Left cardiac atrium (tissue), 4 donors: ENCODE measurements around the gene DIO3. TPM values are rescaled to one million over a fixed set of nuclear protein-coding genes. Genes with fewer than 3 reads are reported as not detected.

Experiments used
- ATAC-seq, 2 donors: fragments of 200-7000 bp; cut with Tn5 transposase; one replicate each; pipeline ENCODE4 v1.9.1; 2020; ENCODE audit warnings: mild to moderate bottlenecking in 2 of 2, moderate library complexity in 2 of 2
- DNase-seq: peaks from one replicate; pipeline ENCODE4 v3.0.0-alpha.2; 2020
- intact Hi-C, 2 donors: fragments of 100-400 bp; cut with DNase I; formaldehyde crosslinking; loops; one replicate each; pipeline versions ENCODE4 v1.14.1 to v1.15.1; 2022 to 2023
- total RNA-seq, 2 donors: library from RNA; stranded (reverse); fragmentation: NEBNext Ultra II Directional; extraction: Animal tissue kit (Norgen Biotek cat#: 25700); gene quantifications; one replicate each; pipeline ENCODE4 v1.2.1, GENCODE V29; 2021
- donor health status: DM: no; HTN: yes; CAD: no.
- donor health status: DM: no; HTN: yes; CAD: no; lungs with severe emphysema.
- donor health status: DM: yes; HTN: yes; CAD: no.
- donor health status: Dilated cardiomyopathy.

DIO3 gene
- total RNA-seq, 2 donors from 2014 or later = 0.37 to 1.1 TPM

DNA sequence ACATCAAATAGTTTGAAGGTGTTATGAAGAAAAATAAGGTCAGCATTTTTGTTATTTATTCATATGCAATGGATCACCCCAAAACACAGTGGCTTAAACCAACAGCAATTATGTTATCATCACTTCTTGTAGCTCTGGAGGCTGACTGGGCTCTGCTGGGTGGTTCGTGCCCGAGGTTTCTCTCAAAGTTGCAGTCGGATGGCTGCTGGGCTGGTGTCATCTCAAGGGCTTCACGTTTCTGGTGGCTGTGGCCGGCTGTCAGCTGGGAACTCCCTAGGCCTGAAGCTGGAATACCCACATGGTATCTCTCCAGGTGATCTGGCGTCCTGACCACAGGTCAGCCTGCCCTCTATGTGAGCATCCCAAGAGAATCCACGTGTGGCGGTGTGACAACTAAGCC is 12.0 kb downstream of the DIO3 start:
- intact Hi-C loops = no loop called here
- no peak for ATAC-seq
- DNase-seq = no peak

DNA sequence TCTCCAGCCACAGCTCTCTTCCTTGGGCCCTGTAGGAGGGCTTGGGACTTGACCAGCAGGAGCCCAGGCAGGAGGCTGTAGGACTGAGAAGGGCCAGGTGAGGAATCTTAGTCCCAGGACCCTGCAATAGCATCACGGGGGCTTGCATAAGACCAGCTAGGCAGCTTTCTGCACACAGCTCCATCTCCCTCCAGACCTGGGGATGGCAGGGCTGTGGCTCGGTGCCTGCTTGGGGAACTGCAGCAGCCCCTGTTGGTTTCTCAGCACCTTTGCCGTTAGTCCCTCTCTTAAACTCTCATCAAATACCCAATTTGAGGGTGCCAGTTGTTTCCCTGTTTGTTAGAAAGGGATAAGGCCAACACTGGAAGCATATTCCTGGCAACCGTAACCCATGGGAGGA is 14.3 kb downstream of the DIO3 start:
- DNase-seq (no peak), ATAC-seq (no peak)
- intact Hi-C loops = no loop called here

DNA sequence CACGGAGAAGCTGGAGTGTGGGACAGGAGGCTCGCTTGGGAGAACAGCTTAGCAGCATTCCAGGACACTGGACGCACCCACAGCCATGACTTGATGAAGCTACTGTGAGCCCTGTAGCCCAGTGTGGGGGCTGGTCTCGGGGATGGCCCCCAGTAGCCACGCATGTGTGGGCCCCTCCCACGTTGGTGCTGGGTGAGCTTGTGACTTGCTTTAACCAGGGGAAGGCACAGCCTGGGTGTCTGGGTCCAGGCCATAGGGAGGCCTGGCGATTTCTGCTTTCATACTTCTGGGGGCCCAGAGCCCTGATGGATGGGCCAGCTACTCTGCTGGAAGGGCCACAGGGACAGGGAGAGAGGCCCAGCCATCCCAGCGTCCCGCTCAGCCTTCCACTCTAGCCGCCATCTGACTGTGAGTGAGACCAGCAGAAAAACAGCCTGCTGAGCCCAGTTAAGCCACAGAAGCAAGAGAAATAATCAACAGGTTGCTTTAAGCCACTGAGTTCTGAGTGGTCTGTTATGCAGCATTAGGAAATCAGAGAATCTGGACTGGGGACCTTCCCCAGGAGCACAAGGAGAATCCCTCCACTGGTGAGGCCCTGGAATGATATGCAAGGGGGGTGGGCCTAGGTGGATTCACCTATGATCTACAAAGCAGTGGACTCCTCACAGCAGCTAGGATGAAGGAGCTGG is 16.1 kb downstream of the DIO3 start:
- intact Hi-C loops = no loop called here
- ATAC-seq (no peak), DNase-seq (no peak)

DNA sequence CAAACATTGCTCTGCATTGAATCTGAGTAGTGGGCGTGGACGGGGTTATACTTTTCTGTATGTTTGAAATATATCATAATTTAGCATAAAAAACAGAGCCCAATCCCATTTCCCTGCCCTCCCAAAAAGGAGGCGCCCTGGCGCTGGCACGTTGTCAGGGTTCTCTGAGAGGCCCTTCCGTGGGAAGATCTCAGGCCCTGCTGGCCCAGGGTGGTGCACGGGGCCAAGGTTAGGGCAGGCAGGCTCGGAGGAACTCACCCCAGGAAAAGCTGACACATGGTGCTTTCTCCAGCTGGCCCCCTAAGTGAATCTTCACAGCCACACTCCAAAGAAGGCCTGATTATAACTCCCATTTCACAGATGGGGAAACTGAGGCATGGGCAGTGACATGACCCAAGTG is 17.2 kb downstream of the DIO3 start:
- intact Hi-C loops = no loop called here
- no peak for DNase-seq
- no peak for ATAC-seq

DNA sequence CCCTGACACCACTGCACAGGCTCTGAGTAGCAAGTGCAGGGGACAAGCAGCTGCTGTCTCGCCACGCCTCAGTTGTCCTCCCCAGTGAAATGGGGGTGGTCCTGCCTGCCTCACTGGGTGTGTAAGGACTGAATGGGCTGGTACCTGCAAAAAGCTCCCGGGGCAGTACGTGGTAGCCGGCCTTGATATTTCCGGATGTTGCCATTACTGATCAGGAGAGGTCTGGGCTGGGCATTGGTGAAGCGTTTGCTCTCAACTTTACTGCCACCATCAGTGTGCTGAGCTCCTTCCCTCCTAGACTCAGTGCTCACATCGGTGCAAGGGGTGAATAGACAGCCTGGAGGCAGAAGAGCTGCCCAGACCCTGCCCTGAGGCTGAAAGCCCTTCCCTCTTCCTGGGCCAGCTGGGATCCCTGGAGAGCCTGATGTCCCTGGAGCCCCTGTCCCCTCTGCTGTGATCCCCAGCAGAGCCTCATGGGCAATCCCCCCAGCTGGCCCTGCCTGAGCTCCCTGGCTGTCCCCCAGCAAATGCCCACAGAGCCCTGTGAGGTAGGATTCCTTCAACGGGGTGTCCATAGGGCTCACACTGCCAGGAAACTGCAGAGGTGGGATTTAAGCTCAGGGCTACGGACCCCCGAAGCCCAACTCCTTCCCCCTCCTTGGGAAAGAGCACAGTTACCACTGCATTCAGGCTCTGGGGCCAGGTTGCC is 18.2 kb downstream of the DIO3 start:
- DNase-seq = no peak

DNA sequence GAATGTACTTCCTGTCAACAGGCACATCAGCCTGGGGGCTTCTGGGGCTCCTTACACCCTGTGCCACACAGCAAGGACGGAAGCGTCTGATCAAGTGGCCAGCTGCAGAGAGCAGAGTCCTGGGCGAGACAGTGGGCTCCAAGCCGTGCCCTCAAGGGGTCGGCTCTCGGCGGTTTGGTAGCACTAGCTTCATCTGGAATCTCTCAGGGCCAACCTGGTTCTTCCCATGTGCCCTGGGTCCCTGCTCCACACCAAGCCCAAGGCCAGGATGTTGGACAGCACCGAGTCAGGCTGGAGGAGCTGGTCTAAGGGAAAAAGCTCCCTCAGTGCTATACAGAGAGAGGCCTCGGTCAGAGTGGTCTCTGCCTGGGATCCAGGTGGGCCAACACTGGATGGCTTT is 20.5 kb downstream of the DIO3 start:
- no peak for DNase-seq
- intact Hi-C loops = no loop called here

More for the DNA sequence above, 18.2 kb downstream of the DIO3 start:
- intact Hi-C loops = no loop called here
- ATAC-seq = no peak

DNA sequence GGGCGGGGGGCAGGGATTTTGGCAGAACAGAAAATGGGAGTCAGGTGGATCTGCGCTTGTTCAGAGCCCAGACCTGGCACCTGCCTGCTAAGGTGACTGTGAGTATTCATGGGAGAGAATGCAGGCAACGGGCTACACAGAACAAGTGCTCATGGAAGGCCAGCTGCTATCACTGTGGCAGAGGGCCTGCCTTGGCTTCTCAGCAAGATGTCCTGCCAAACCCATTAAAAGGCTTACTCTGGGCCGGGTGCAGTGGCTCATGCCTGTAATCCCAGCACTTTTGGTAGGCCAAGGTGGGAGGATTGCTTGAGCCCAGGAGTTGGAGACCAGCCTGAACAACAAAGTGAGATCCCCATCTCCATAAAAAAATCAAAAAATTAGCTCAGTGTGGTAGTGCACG is 21.0 kb downstream of the DIO3 start:
- no peak for DNase-seq
- ATAC-seq = no peak
- intact Hi-C loops = no loop called here

More for the DNA sequence above, 20.5 kb downstream of the DIO3 start:
- ATAC-seq = no peak

DNA sequence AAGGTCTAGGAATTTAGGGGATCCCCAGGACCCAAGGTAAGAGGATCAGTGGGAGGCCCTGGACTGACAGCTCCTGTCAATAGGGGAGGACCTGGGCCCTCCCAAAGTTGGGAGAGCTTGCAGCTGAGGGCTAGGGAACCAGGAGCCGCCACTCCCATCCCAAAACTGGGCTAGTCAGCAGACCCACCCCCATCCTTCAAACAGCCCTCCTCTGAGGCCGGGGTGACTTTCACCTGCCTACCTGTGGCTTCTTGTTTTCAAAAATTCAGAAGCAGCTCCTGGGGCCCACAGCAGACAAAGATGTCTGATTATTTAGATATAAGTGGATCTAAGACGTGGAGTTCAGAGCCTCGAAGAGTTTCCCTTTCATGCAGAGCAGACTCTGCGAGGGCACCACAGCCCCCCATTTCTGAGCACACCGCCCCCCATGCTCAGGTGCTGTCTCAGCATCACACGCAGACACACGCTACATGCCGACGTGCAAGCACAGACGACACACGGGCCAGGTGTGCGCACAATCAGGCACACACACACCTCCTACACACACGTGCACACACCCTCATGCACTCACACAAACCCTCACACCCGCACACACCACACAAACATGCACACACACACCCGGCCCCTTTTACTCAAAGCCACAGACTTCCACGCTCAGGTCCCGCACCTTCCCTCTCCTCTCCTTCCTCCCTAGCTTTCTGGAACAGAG is 21.9 kb downstream of the DIO3 start:
- no peak for ATAC-seq
- intact Hi-C loops = no loop called here
- no peak for DNase-seq

DNA sequence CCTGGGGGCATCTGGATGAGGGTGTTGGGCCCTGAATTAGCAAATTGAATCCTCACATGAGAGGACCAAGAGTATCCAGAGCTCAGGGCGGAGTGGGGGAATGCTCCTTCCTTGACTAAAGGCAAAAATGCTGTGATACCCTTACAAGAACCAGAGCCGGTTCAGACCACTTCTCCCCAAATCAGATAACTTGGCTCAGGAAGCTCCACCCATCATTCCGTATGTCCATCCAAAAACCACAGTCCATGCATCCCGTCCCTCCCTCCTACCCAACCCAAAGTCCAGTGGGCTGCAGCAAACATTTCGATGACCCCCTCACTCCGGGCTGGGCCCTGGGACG is 22.4 kb downstream of the DIO3 start:
- ATAC-seq = no peak
- no peak for DNase-seq
- intact Hi-C loops = no loop called here

DNA sequence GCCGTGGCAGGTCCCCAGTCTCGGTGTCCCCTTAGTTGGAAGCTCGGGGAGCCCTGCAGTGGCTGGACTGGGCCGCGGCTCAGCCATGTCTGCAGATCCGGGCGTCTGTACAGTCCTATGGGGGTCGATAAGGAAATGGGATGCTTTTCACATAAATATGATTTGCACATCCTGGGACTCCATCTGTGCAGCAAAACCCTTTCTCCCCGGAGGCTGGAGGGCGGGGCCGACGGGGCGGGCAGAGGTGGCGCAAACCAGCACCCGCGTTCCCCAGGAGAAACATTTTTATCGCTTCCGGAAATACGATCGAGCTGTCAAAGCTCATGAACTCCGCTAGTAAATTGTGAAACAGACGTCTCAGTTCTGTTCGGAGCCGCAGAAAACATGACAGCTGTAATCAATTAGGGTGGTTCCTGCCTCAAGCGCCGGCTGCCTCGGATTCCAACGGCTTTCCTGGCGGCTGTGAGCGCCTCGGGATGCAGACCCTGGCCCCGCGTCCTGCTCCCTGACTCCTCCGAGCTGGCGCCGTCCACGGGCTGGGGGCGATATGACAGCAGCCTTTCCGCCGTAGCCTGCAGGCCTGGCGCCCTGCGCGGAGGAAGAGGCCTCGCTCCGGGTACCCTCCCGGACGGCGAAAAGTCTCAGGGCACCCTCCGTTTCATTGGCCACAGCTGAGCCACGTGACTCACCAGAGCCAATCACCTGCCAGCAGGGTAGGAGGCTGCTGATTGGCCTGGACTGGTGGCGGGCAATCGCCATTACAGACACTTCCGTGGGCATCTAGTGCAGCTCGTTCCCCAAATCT is 23.0 kb downstream of the DIO3 start:
- intact Hi-C loops = no loop called here
- DNase-seq (no peak), ATAC-seq (peak; percentile 14 to 75)

DNA sequence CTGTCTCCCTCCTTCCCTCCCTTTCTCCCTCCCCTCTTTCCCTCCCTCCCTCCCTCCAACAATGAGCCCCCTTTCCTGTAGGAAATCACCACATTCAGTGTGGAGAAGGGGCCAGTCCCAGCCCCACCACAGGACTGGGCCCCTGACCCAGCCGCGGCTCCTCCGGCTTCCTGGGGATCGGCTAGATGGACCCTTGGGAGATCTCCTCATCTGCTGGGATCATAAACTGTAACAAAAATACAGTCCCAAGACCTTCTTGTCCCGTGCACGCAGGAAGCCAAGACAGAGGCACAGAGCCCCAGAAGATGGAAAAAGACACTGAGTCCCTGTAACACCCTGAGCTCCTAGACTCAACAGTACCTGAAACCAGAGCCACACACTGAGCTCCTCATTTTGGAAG is 23.9 kb downstream of the DIO3 start:
- no peak for ATAC-seq
- intact Hi-C loops = no loop called here
- no peak for DNase-seq

DNA sequence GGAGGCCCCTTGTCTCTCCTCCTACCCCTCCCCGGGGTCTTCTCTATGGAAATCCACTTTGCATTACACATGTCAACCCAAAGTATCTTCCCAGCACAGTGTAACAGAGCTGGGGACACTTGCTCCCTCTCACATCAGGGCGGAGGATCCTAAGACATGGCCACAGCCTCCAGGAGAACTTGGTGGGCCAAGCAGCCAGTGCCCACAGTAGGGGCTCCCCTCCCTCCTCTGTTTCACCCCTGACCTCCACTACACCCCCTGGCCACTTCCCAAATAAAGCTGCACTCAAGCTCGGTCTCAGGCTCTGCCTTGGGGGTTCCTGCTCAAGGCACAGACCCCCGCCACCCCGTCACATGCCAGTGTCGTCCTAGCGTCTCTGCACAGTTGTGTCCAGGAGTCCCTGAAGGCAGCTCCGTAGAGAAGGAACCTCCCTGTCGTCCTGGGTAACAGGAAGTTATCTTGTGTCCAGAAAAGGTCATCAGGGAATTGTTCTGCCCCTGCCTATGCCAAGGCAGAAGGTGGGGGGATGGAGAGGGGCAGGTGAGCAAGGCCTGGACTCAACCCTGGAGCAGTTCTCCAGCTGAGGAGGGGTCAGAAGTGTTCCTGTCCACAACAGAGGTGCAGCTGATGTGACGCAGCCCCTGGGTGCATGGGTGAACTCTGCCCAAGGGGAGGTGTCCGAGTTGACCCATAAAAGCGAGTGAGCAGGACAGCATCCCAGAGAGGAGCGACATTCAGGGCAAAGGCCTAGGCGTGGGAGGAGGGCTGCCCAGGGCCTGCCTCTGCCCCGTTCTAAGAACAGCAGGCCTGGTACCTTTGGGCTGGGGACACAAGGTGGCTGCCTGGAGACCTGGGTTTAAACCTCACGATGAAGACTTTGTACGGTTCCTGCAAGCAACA is 25.5 kb downstream of the DIO3 start:
- intact Hi-C loops = no loop called here
- no peak for DNase-seq
- ATAC-seq = no peak

DNA sequence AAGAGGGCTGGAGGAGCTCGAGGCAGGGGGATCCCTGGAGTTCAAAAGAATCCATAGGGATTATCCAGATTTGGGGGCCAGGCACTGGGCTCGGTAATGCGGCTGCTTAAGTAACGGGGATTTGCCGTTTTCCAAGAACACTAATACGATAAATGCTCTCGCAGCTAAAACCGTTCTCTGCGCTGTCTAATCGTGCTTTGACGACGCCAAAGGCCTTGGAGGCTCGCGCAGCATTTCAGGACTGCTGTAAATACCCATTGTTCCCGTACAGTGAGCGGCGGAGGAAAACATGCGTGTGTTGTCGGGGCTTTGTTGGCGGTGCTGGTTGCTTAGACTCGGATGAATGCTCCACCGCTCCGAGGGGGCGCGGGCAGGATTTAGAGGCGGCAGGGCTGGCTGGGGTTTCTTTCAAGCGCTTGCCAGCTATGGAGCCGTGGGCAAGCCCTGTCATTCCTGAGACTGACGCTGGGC is 26.2 kb downstream of the DIO3 start:
- ATAC-seq (no peak), DNase-seq (no peak)
- intact Hi-C loops = no loop called here

DNA sequence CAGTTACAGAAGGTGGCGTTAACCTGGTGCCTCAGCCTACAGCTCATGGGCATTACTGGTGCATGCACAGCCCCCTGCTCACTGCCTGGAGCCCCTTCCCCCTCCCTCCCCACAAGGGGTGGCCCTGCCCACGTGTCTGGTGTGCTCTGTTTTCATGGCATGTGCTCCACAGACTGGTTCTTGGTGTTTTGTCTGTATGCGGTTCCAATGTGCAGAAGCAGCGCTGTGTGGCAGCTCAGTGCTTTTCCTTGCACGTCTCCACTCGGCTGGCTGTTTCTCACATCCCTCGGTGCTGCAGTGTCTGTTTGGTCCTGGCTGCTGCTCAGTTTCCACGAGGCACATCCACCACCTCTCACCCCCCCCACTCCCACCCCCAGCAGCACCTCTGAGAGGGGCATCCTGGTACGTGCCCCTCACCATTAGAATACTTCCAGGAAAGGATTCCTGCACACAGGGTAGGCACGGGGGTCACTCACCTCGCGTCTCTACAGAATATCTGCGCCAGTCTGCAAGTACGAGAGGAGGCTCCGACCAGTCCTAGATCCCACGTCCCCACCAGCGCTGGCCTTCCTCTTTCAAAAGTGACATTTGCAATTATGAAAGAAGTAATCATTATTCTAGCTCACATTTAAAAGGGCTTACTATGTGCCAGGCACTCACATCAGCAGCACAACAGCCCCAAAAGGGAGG is 27.1 kb downstream of the DIO3 start:
- intact Hi-C loops = no loop called here
- DNase-seq (no peak), ATAC-seq (no peak)

DNA sequence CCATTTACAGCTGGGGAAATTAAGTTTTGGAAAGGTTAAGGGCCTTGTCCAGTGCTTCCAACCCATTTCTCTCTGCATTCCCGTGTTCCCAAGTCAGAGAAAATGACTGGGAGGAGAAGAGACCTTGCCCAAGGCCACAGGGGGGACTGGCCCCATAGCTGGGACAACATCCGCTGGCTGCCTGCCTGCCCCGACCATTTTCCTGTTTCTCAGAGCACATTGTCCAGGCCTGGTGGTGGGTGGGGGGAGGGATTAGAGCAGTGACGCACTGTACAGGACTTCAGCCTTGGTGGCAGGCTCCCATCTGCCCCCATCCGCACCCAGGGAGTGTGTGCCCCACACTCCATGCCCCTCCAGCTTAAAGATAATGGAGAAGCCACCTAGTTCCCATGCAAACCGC is 27.7 kb downstream of the DIO3 start:
- intact Hi-C loops = no loop called here
- ATAC-seq (no peak), DNase-seq (no peak)

DNA sequence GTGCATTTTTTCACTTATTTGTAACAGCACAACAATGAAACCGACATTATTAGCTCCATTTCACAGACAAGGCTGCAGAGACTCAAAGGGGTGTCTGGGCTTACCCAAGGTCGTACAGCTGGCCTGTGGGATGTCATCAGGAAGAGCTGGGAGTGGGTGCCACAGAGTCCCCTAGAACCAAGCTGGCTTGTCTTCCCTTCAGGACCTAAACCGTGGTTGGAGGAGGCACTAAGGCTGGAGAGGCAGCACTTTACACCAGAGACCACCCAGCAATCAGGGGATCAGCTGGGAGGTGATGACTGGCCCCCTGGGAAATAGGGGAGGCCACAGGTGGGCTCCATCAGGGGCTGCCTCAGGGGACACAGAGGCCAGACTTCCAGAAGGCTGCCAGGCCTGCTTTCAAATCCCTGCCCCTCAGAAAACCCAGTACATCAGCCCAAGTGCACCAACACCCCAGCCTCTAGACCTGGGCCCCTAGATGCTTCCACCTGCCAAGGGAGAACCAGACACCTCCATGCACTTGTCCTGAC is 28.3 kb downstream of the DIO3 start:
- DNase-seq (no peak), ATAC-seq (no peak)
- intact Hi-C loops = no loop called here

DNA sequence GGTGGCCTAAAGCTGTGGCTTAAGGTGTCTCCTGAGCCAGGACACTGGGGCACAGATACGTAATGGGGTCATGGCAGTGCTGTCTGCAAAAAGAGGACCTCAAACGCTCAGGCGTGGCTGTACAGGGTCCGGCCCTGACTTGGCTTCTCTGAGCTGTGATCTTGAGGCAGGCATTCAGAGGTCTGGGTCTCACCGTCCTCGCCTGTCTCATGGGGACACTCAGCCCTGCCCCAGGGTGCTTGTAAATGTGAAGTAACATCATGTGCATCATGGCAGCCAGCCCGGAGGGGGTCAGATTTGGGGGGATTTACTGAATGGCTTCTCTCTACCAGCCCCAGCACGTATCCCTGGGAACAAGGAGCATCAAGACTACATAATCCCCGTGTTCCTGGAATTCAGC is 28.8 kb downstream of the DIO3 start:
- DNase-seq (no peak), ATAC-seq (no peak)
- intact Hi-C loops = no loop called here

DNA sequence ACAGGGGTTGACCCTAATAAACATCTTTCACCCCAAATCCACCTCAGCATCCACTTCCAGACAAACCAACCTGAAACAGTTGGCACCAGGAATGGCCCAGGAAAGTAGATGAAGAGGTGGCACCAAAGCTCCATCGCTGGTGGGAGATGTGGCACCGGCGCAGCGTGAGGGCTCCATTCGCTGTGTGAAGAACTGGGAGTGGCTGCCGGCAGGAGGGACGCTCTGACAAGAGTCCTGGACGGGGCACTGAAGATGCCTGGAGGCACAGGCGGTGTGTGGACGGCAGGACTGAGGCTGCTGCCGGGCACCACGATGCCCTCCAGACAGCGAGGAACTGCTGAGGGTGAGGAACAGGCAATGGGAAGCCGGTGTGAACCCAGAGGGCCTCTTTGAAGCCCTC is 29.3 kb downstream of the DIO3 start:
- ATAC-seq (no peak), DNase-seq (no peak)
- intact Hi-C loops = no loop called here
